ENCODE results near the gene DUSP10.
A peak's percentile ranks its signal among the peaks of the same experiment; 100 is the strongest.

Gene DUSP10

GRCh38 chr1:221723848-221724236 lies 18.0 kb downstream of the DUSP10 start:
- no peak overlapping the region for H2BK5ac ChIP-seq (ENCODE audit: low read depth, low read length, poor library complexity, severe bottlenecking)
- WGBS = 78% methylated on average over 1 of the region's 3 CpGs
- no peak overlapping the region for H3K14ac ChIP-seq (ENCODE audit: low read length in 2 of 2)
- no peaks in the 10 kb centered on the region for H3K27me3 ChIP-seq (ENCODE audit: control insufficient read depth in 1 of 2, insufficient read depth in 1 of 2, low read length in 2 of 2)
- peak overlapping the region; percentile 36 for H4K8ac ChIP-seq (ENCODE audit: low read length)
- H2AK5ac ChIP-seq (ENCODE audit: low read length, severe bottlenecking) = peak overlapping the region; percentile 63
- peak overlapping the region in 1 of 2 experiments; percentile 21 for H2BK12ac ChIP-seq (ENCODE audit: low read length in 2 of 2)
- H3K36me3 ChIP-seq (ENCODE audit: control insufficient read depth in 1 of 2, insufficient read depth in 2 of 2, low read depth in 1 of 2, low read length in 2 of 2) = no peaks in the 10 kb centered on the region
- no peak overlapping the region for H3K4me2 ChIP-seq (ENCODE audit: low read length, poor library complexity, severe bottlenecking)
- no peak overlapping the region for H3K23ac ChIP-seq (ENCODE audit: low read length in 2 of 2)
- no peak overlapping the region for H3K18ac ChIP-seq (ENCODE audit: low read depth in 1 of 2, low read length in 2 of 2)
- peaks cover 10% of the 10 kb centered on the region for H3K4me1 ChIP-seq (ENCODE audit: control insufficient read depth, insufficient read depth, low read depth, low read length)
- no peak for DNase-seq
- H3K9ac ChIP-seq (ENCODE audit: low read length) = no peak overlapping the region
- no peak overlapping the region for H4K91ac ChIP-seq (ENCODE audit: low read length)
- H3K4me3 ChIP-seq (ENCODE audit: insufficient read depth in 1 of 2, low read depth in 1 of 2, low read length in 2 of 2) = peak overlapping the region in 1 of 2 experiments; percentile 28
- H2BK15ac ChIP-seq (ENCODE audit: low read depth, poor library complexity, severe bottlenecking) = peak overlapping the region; percentile 57
- H2BK120ac ChIP-seq (ENCODE audit: low read depth, low read length) = no peak overlapping the region
- no peak overlapping the region for H3K27ac ChIP-seq (ENCODE audit: low read length, poor library complexity, severe bottlenecking)
- H3K9me3 ChIP-seq (ENCODE audit: control insufficient read depth, low read length) = peaks cover 9% of the 10 kb centered on the region
- no peak overlapping the region for H3K4ac ChIP-seq (ENCODE audit: low read depth in 1 of 2, low read length in 2 of 2)
- no peak overlapping the region for H2AFZ ChIP-seq (ENCODE audit: low read depth, low read length)
- H3K79me1 ChIP-seq (replicated peaks; ENCODE audit: low read length, poor library complexity, severe bottlenecking) = peaks cover 19% of the 10 kb centered on the region

- peak; percentile 71 for DNase-seq
- Histone ChIP-seq H3K18ac (ENCODE audit: low read depth in 1 of 2, low read length in 2 of 2) (peak overlapping the region in 1 of 2 experiments; percentile 60), H3K27ac (ENCODE audit: low read length, poor library complexity, severe bottlenecking) (peak overlapping the region; percentile 28), H2BK12ac (ENCODE audit: low read length in 2 of 2) (no peak overlapping the region), H2AFZ (ENCODE audit: low read depth, low read length) (no peak overlapping the region), H3K4me1 (ENCODE audit: control insufficient read depth, insufficient read depth, low read depth, low read length) (peaks cover 9% of the 10 kb centered on the region), H3K9me3 (ENCODE audit: control insufficient read depth, low read length) (peaks cover 9% of the 10 kb centered on the region), H2BK5ac (ENCODE audit: low read depth, low read length, poor library complexity, severe bottlenecking) (no peak overlapping the region), H4K8ac (ENCODE audit: low read length) (no peak overlapping the region), H2BK15ac (ENCODE audit: low read depth, poor library complexity, severe bottlenecking) (no peak overlapping the region), H2AK5ac (ENCODE audit: low read length, severe bottlenecking) (peak overlapping the region; percentile 50), H3K23ac (ENCODE audit: low read length in 2 of 2) (no peak overlapping the region), H3K79me1 (replicated peaks; ENCODE audit: low read length, poor library complexity, severe bottlenecking) (peaks cover 19% of the 10 kb centered on the region), H3K4me2 (ENCODE audit: low read length, poor library complexity, severe bottlenecking) (no peak overlapping the region), H3K27me3 (ENCODE audit: control insufficient read depth in 1 of 2, insufficient read depth in 1 of 2, low read length in 2 of 2) (no peaks in the 10 kb centered on the region), H3K36me3 (ENCODE audit: control insufficient read depth in 1 of 2, insufficient read depth in 2 of 2, low read depth in 1 of 2, low read length in 2 of 2) (no peaks in the 10 kb centered on the region), H3K14ac (ENCODE audit: low read length in 2 of 2) (no peak overlapping the region), H3K4me3 (ENCODE audit: insufficient read depth in 1 of 2, low read depth in 1 of 2, low read length in 2 of 2) (peak overlapping the region in 1 of 2 experiments; percentile 28), H2BK120ac (ENCODE audit: low read depth, low read length) (no peak overlapping the region), H3K9ac (ENCODE audit: low read length) (no peak overlapping the region), H4K91ac (ENCODE audit: low read length) (no peak overlapping the region), H3K4ac (ENCODE audit: low read depth in 1 of 2, low read length in 2 of 2) (peak overlapping the region in 1 of 2 experiments; percentile 76)
- 96% methylated on average over 1 of the region's 1 CpG for whole genome bisulfite sequencing
These were observed 18.7 kb downstream of the DUSP10 start for GRCh38 chr1:221723018-221723847.

GRCh38 chr1:221722254-221723017 lies 19.5 kb downstream of the DUSP10 start:
- DNase-seq = no peak
- Histone ChIP-seq H3K79me1 (replicated peaks; ENCODE audit: low read length, poor library complexity, severe bottlenecking) (peaks cover 21% of the 10 kb centered on the region), H3K14ac (ENCODE audit: low read length in 2 of 2) (no peak overlapping the region), H2BK15ac (ENCODE audit: low read depth, poor library complexity, severe bottlenecking) (no peak overlapping the region), H3K27me3 (ENCODE audit: control insufficient read depth in 1 of 2, insufficient read depth in 1 of 2, low read length in 2 of 2) (no peaks in the 10 kb centered on the region), H2AK5ac (ENCODE audit: low read length, severe bottlenecking) (peak overlapping the region; percentile 90), H3K9me3 (ENCODE audit: control insufficient read depth, low read length) (peaks cover 9% of the 10 kb centered on the region), H3K18ac (ENCODE audit: low read depth in 1 of 2, low read length in 2 of 2) (peak overlapping the region; percentile 2 to 87), H3K36me3 (ENCODE audit: control insufficient read depth in 1 of 2, insufficient read depth in 2 of 2, low read depth in 1 of 2, low read length in 2 of 2) (no peaks in the 10 kb centered on the region), H2BK12ac (ENCODE audit: low read length in 2 of 2) (peak overlapping the region; percentile 15 to 50), H2BK5ac (ENCODE audit: low read depth, low read length, poor library complexity, severe bottlenecking) (no peak overlapping the region), H3K9ac (ENCODE audit: low read length) (no peak overlapping the region), H3K4me1 (ENCODE audit: control insufficient read depth, insufficient read depth, low read depth, low read length) (peaks cover 14% of the 10 kb centered on the region), H2AFZ (ENCODE audit: low read depth, low read length) (no peak overlapping the region), H3K23ac (ENCODE audit: low read length in 2 of 2) (no peak overlapping the region), H3K4me3 (ENCODE audit: insufficient read depth in 1 of 2, low read depth in 1 of 2, low read length in 2 of 2) (no peak overlapping the region), H4K91ac (ENCODE audit: low read length) (no peak overlapping the region), H3K27ac (ENCODE audit: low read length, poor library complexity, severe bottlenecking) (no peak overlapping the region), H3K4me2 (ENCODE audit: low read length, poor library complexity, severe bottlenecking) (no peak overlapping the region), H4K8ac (ENCODE audit: low read length) (peak overlapping the region; percentile 7), H3K4ac (ENCODE audit: low read depth in 1 of 2, low read length in 2 of 2) (peak overlapping the region in 1 of 2 experiments; percentile 13), H2BK120ac (ENCODE audit: low read depth, low read length) (no peak overlapping the region)
- WGBS = 93% methylated on average over 3 of the region's 3 CpGs

- no peak overlapping the region for H4K91ac ChIP-seq (ENCODE audit: low read length)
- no peak overlapping the region for H2AFZ ChIP-seq (ENCODE audit: low read depth, low read length)
- H3K23ac ChIP-seq (ENCODE audit: low read length in 2 of 2) = no peak overlapping the region
- peak overlapping the region; percentile 30 for H2BK120ac ChIP-seq (ENCODE audit: low read depth, low read length)
- H3K4me2 ChIP-seq (ENCODE audit: low read length, poor library complexity, severe bottlenecking) = no peak overlapping the region
- H2AK5ac ChIP-seq (ENCODE audit: low read length, severe bottlenecking) = no peak overlapping the region
- H3K14ac ChIP-seq (ENCODE audit: low read length in 2 of 2) = no peak overlapping the region
- peaks cover 21% of the 10 kb centered on the region for H3K79me1 ChIP-seq (replicated peaks; ENCODE audit: low read length, poor library complexity, severe bottlenecking)
- H3K27me3 ChIP-seq (ENCODE audit: control insufficient read depth in 1 of 2, insufficient read depth in 1 of 2, low read length in 2 of 2) = no peaks in the 10 kb centered on the region
- peaks cover 22% of the 10 kb centered on the region for H3K4me1 ChIP-seq (ENCODE audit: control insufficient read depth, insufficient read depth, low read depth, low read length)
- peak overlapping the region in 1 of 2 experiments; percentile 50 for H2BK12ac ChIP-seq (ENCODE audit: low read length in 2 of 2)
- peak overlapping the region; percentile 48 for H3K27ac ChIP-seq (ENCODE audit: low read length, poor library complexity, severe bottlenecking)
- H2BK15ac ChIP-seq (ENCODE audit: low read depth, poor library complexity, severe bottlenecking) = no peak overlapping the region
- no peak overlapping the region for H4K8ac ChIP-seq (ENCODE audit: low read length)
- no peak overlapping the region for H3K4me3 ChIP-seq (ENCODE audit: insufficient read depth in 1 of 2, low read depth in 1 of 2, low read length in 2 of 2)
- H3K18ac ChIP-seq (ENCODE audit: low read depth in 1 of 2, low read length in 2 of 2) = peak overlapping the region in 1 of 2 experiments; percentile 24
- H3K36me3 ChIP-seq (ENCODE audit: control insufficient read depth in 1 of 2, insufficient read depth in 2 of 2, low read depth in 1 of 2, low read length in 2 of 2) = no peaks in the 10 kb centered on the region
- peak overlapping the region in 1 of 2 experiments; percentile 74 for H3K4ac ChIP-seq (ENCODE audit: low read depth in 1 of 2, low read length in 2 of 2)
- H3K9ac ChIP-seq (ENCODE audit: low read length) = no peak overlapping the region
- H2BK5ac ChIP-seq (ENCODE audit: low read depth, low read length, poor library complexity, severe bottlenecking) = no peak overlapping the region
- WGBS = no CpG with 5 or more reads among the region's 2 CpGs
- no peak for DNase-seq
- H3K9me3 ChIP-seq (ENCODE audit: control insufficient read depth, low read length) = peaks cover 9% of the 10 kb centered on the region
These were observed 21.3 kb downstream of the DUSP10 start for GRCh38 chr1:221720545-221720944.

Data from mesenchymal stem cell (in vitro differentiated cells and primary cell).